GM19324 (cell line): ENCODE data around the gene TARM1.

Source experiments
- ATAC-seq: cut with Tn5 transposase; IDR thresholded peaks from one replicate; pipeline ENCODE4 v1.9.1; 2021; ENCODE audit warnings: mild to moderate bottlenecking, moderate library complexity; ENCODE audit not compliant: unreplicated experiment, low FRiP score

Gene TARM1

DNA sequence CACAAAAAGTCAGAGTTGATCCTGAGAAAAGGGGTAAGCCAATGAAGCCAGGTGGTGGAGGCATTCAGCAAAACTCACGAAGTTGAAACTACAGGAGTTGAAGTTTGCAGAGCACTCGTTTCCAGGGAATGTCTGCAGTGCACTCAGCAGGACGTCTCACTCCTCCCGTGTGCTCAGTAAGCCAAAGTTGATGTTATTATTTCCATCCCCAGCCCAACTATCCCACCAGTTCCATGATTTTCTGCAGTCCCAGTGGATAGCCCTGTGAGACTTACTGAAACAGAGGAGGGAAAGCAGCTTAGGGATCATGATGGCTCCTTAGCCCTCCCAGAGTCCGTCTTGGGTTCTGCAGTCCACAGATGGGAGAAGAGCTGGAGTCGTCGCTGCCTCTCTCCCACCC is at the start of gene TARM1:
TSS of gene TARM1 (minus strand) at position 334 of the 400 bp plus-strand sequence. CDS start at position 309, 25 bp downstream.
- no peak for ATAC-seq

DNA sequence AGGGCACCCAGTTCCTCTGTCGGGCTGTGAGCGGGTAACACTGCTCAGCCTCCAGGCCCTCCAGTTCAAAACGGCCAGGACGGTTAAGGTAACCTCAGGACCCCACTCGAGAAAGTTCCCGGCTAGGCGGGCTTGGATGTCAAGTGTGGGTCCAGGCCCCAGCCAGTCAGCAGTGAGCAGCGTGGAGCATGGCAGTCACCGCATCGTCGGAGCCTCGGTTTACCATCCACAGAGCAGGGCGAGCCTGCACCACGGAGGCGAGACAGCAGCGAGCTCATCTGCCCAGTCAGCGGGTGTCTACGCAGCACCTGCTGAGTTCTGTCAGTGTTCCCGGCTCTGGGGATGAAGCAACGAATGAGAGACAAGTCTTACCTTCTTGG is 48.4 kb upstream of the TARM1 start:
- ATAC-seq = no peak

DNA sequence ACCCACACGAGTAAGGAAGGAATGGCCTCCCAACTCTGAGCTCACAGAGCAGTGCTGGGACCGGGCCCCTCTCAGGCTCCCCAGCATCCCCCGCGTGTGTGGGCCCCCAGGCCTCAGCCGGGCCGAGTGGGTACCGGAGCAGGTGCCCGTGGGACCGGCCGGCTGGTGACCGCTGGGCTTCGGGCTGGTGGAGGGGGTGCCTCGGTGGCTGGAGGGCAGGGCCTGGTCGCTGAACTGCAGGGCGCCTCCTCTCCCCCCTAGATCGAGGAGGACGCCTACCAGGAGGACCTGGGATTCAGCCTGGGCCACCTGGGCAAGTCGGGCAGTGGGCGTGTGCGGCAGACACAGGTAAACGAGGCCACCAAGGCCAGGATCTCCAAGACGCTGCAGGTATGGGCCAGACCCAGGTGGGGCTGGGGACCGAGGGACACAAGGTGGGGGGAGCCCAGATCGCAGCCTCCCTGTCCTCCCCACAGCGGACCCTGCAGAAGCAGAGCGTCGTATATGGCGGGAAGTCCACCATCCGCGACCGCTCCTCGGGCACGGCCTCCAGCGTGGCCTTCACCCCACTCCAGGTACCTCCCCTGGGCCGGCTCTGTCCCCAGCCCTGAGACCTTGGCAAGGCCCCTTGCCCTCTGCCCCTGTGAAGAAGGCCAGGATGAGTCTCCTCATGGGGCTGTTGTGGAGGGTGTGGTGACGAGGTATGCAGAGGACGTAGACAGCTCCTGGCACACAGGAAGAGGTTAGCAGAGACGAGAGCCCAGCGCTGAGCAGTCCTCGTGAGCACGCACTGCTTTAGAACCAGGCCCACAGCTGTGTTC is 47.8 kb upstream of the TARM1 start:
- no peak for ATAC-seq

DNA sequence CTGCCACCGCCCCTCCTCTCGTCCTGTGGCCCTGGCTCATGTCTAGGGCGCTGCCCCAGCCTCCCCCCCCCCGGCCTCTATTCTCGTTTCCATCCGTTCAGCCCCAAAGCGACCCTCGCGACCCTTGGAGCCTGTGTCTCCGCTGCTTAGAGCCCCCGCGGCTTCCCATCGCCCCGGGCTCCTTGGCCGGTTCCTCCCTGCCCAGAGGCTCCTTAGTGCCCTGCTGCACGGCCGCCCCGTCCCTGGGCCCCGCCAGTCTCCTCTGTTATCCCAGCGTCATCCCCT is 47.2 kb upstream of the TARM1 start:
- no peak for ATAC-seq

DNA sequence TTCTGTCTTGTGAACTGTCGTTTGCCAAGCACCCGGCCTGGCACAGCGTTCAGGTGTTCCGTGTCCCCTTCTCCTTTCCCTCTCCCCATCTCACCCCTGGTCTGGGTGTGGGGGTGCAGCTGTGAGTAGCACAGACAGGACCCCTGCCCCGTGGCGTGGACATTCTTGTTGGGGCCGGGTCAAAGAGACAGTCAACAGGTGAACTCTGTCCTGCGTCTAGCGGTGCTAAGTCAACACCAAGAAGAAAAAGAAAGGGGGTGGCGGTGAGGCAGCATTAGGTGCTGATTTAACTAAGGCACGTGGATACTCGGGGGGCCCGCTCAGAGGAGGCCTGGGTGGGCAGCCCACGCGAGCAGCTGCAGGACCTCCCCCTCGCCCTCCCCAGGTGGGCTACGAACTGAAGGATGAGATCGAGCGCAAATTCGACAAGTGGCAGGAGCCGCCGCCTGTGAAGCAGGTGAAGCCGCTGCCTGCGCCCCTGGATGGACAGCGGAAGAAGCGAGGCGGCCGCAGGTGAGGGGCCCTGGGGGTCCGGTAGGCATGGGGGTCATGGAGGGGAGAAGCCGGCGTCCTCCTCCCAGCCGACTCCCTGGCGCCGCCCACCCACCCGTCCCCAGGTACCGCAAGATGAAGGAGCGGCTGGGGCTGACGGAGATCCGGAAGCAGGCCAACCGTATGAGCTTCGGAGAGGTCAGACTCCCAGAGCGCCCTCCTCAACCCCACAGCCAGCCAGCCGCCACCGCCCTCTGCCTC is 46.7 kb upstream of the TARM1 start:
- ATAC-seq = no peak

DNA sequence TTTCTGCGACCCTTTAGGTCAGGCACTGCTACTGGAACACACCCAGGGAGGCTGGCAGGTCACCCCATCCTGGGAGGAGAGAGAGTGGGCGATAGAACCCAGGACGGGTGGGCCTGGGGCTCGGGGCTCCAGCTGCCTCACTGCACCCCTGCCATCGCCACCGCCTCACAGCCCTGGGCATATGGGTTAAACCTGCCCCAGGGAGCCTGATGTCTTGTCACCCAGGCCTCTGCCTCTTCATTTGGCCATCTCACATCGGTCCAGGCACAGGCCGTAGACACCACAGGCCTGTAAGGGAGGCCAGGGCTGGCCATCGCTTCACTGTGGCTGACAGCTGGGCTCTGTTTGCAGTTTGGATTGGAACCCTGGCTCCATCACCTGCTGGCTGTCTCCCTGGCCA is 44.5 kb upstream of the TARM1 start:
- ATAC-seq = no peak

DNA sequence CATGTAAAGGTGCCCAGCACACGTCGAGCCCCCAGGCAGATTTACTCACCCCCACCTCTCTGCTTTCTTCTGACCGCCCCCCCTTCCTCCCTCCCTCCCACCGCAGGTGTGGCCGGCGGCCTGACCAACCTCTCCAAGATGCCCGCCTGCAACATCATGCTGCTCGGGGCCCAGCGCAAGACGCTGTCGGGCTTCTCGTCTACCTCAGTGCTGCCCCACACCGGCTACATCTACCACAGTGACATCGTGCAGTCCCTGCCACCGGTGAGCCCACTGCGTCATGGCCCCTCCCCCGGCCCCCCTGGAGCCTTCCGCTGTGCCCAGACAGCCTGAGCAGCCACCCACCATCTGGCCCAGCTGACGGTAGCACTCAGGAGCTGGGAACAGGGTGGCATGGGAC is 43.2 kb upstream of the TARM1 start:
- no peak for ATAC-seq

DNA sequence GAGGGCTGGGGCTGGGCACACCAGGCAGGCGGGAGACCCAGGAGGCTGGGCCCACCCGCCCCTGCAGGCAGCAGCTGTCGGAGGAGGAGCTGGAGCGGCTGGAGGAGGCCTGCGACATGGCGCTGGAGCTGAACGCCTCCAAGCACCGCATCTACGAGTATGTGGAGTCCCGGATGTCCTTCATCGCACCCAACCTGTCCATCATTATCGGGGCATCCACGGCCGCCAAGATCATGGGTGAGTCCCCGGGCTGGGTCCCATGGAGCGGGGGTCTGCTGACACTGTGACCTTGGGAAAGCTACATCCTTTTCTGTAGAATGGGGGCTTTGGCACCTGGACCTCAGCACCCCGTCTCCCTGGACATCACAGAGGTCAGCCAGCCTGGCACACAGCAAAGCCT is 42.5 kb upstream of the TARM1 start:
- no peak for ATAC-seq

DNA sequence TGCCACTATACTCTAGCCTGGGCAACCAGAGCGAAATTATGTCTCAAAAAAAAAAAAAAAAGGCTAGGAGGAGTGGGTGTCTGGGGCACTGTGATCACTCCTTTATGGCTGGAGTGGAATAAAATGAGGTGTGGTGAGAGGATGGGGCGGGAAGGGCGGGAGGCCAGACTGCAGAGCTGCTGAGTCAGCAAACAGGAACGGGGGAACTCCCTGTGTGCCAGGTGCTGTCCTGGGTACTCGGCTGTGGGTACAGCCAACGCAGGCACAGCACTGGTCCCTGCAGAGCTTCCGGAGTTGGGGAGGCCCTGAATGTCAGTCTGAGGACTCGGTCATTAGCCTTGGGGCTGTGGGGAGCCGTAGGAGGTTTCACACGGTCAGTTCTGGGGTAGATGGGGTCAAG is 40.1 kb upstream of the TARM1 start:
- ATAC-seq = no peak

DNA sequence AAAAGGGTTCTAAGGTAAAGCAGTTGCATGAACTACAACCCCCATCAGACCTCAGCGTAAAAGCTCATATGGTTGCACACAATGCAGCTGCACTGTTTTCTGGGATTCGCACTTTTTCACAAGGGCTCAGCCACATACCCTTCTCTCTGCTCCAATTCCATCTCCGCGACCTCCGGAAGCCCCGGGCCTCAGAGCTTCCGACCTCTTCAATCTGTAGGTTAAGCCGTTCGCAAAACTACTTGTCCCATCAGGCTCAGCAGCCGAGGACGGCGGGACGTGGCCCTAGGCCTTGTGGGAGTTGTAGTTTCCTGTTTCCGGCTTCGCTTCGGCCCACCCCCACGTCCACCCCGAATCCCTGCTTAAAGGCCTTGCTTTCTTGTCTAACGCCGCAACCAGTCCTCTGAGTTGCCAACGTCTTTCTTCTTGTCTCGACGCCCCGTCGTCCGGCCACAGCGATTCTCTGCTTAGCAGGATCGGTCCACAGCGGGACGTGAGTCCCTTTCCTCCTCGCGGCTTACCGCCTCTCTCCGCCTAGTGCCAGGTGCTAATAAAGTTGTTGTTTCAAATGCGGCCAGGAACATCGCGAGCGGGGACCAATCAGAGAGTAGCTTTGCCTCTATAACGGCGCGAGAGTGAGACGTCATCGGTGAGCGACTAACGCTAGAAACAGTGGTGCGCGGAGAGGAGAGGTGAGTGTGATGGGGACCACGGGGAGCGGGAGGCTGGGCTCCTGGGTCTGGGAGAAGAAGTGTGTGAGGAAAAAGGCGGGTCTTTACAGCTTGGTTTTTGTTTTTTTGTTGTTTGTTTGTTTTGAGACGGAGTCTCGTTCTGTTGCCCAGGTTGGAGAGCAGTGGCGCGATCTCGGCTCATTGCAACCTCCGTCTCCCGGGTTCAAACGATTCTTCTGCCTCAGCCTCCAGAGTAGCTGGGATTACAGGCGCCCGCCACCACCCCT is 34.2 kb upstream of the TARM1 start, which contains the start of the genes PRPF31 and TFPT:
TSS of gene PRPF31 (plus strand) at position 646 of the 955 bp plus-strand sequence. CDS start 2,525 bp downstream, outside the sequence.
TSS of gene TFPT (minus strand) at position 549 of the 955 bp plus-strand sequence. CDS start at position 161, 388 bp downstream.
- ATAC-seq = peak; percentile 81

DNA sequence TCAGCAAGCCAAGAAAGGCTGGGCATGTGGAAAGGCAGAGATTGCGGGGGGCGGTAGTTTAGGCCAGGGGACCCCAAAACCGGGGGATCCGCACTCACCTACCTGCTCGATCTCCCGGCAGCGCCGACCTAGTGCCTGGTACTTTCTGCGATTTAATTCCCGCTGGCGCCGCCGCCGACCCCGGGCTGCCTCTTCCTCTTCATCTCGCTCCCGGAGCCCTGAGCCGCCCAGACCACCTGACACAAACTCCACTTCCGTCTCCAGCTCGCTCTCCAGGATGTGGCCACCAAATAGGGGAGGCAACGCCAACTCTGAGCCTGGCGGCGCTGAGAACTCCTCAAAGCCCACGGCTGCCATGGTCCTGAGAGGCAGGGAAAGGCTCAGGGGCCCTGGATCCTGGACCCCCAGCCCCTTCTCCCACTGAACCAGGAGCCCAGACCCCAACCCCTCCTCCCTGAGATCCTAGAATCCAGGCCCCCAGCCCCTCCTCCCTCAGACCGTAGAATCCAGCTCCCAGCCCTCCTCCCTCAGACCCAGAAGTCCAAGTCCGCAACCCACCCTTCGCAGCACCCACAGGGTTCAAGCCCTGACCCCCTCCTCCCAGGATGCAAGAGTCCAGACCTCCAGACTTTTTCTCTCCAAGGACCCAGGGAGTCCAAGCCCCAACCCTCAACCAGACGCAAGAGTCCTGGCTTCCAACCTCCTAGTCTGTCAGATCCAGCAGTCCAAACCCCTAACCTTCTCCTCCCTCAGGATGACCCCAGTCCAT is 33.4 kb upstream of the TARM1 start:
- no peak for ATAC-seq

DNA sequence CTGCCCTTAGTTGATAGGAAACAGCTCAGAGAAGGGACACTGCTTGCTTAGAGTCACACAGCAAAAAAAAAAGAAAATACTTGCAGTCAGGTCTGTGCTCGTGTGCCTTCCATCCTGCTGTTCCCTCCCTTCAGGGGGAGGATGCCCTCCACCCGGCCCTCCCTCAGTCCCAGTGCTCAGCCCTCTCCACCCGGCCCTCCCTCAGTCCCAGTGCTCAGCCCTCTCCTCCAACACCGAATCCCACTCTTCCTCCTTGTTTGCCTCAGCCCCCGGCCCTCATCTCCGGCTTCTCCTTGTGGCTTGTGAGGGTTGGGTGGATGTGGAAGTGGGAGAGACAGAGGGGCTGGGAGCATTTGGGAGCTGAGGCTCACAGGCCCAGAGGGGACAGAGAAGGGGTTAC is 28.5 kb upstream of the TARM1 start:
- no peak for ATAC-seq

DNA sequence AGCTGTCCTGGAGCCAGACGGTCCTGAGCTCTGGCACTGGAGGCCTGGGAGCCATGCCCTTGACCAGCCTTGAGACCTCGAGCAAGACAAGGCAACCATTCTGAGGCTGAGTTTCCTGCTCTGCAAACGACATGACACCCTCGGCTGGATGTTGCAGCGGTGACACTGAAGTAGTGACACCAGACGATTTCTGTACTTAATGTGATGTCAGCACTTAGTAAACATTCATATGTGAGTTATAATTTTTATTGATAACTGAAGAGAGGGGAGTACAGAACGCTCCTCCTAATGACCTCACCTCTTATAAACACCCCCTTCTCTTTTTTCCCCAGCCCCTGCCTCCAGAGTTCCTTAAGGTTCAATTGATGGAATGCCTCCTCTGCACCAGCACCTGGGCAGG is 27.3 kb upstream of the TARM1 start:
- no peak for ATAC-seq

DNA sequence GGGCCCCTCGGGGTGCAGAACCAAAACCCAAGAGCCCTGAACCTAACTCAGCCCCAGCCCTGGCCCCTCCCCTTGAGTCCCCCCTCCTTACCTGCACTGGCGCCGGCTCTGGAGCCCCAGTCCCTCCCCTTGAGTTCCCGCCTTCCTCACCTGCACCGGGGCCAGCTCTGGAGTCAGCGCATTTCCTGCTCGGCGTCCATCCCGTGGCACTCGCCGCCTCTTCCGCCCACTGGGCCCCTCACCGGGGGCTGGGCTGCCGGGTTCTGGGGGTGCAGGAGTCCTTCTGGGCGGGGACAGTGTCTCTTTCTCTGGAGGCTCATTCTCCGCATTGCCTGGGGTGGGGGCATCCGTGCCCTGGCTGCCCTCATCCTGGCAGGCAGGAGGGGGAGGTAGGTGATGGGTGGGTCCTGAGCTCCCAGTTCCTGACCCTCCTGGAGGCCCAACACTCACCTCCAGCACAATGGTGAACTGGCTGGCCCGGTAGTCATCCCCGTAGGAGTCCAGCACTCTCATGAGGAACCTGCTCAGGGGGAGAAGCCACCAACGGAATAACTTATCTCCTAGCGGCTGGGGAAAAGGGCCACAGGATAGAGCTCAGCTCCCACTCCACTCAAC is 26.8 kb upstream of the TARM1 start:
- no peak for ATAC-seq

DNA sequence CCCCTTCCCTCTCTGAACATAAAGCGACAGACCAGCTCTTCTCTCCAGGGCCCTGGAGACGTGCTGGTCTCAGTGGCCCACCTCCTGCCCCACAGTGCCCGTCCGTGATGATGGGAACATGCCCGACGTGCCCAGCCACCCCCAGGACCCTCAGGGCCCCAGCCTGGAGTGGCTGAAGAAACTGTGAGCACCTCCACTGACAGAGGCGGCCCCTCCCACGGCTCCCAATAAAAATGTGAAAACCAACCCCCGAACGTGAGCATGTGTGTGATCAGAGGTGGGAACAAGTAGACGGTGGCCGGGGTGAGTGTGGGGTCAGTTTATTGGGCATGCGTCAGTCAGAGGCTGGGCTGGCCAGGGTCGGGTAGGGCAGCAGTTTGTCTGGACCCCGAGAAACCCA is 25.6 kb upstream of the TARM1 start:
- no peak for ATAC-seq

DNA sequence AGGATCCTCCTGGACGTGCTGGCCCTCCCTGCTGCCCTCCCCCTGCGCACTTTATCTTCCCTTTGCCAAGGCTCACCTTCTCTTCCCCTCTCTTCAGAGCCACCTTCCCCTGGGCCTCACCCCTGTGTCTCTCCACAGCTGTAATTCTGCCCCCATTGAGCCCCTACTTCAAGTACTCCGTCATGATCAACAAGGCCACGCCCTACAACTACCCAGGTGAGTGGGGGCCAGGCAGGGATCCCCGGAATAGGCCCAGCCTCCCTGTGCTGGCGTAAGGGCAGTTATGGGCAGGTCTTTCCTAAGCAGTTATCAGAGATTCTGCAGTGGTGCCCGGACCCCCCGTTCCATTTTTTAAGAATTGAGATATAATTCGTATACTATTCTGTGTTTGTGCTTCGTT is 24.6 kb upstream of the TARM1 start:
- no peak for ATAC-seq

DNA sequence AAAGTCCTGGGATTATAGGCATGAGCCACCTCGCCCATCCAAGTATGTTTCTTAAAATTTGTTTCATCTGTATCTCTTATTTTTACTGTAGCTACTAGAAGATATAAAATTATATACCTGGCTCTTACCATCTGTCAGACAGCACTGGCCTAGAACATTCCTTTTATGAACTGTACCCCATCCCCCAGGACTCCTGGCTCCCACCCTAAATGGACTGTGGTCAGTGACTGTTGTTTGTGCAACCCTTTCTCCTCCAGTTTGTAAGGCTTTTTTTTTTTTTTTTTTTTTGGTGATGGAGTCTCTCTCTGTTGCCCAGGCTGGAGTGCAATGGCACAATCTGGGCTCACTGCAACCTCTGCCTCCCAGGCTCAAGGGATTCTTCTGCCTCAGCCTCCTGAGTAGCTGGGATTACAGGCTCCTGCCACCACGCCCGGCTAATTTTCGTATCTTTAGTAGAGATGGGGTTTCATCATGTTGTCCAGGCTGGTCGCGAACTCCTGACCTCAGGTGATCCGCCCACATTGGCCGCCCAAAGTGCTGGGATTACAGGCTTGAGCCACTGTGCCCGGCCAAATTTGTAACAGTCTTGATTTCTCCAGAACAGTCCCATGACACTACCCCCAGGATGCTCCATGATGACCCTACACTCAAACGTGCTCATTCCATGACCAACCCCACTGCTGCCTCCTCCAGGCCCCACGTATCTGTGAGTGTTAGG is 24.0 kb upstream of the TARM1 start:
- ATAC-seq = no peak

DNA sequence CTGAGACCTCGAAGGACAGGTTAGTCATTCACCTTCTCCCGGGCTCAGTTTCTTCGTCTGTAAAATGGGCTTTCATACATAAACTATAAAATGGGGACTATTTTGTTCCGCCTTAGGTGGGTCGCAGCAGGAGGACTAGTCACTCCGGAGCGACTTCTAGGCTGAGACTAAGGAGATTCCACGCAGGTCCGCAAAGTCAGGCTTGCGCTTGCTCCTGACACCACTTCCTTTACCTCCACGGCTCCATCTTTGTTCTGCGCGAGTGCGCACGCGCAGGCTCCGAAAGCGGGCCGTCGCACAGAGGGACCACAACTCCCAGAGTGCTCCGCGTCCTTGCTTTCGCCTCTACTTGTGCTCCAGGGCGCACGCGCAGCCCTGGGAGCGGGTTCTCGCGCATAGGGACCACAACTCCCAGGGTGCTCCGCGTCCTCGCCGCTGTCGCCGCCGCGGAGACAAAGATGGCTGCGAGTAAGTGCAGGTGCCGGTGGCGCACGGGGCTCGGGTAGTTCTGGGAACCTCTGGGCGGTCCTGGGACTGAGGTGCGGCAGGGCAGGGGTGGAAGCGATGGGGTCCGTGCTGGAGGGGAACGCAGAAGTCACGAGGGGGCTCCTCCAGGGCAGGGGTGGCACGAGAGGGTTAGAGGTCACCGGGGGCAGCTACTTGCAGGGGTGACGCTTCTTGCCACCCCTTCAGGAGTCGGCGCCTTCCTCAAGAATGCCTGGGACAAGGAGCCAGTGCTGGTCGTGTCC is 21.4 kb upstream of the TARM1 start, which contains the start of gene NDUFA3:
TSS of gene NDUFA3 (plus strand) at position 435 of the 749 bp plus-strand sequence. CDS start at position 459, 24 bp downstream.
- peak; percentile 97 for ATAC-seq
